ENCODE results near the gene CHST8.
A peak's percentile ranks its signal among the peaks of the same experiment; 100 is the strongest.

Gene CHST8

DNA sequence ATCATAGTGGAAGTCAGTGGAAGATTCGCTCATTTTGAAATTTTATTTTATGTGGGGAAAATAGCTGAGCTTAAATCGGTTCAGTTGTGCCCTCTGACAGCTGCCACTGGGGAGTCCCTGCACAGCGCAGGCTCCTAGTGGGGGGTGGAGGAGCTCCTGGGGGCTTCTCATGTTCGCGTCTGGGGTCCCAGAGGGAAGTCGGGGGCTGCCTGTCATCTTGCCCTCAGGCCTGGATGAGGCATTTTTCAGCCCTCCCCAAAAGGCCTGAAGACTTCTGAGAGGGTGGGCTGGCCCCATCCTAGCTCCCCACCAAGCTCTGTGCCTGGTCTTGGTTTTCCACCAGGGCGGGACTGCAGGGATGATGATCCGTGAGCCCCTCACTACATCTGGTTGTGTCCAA is 82.1 kb downstream of the CHST8 start:
- DNase-seq = no peak
- TF ChIP-seq, protein P1, sequence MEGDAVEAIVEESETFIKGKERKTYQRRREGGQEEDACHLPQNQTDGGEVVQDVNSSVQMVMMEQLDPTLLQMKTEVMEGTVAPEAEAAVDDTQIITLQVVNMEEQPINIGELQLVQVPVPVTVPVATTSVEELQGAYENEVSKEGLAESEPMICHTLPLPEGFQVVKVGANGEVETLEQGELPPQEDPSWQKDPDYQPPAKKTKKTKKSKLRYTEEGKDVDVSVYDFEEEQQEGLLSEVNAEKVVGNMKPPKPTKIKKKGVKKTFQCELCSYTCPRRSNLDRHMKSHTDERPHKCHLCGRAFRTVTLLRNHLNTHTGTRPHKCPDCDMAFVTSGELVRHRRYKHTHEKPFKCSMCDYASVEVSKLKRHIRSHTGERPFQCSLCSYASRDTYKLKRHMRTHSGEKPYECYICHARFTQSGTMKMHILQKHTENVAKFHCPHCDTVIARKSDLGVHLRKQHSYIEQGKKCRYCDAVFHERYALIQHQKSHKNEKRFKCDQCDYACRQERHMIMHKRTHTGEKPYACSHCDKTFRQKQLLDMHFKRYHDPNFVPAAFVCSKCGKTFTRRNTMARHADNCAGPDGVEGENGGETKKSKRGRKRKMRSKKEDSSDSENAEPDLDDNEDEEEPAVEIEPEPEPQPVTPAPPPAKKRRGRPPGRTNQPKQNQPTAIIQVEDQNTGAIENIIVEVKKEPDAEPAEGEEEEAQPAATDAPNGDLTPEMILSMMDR (IDR thresholded peaks at IDR 0.05; ENCODE audit: borderline replicate concordance, extremely low read depth, low read length, poor library complexity, severe bottlenecking) = no peak
- no peaks in the 10 kb centered on the region for H3K27me3 ChIP-seq (ENCODE audit: insufficient read depth, low read length, poor library complexity)
- no peak overlapping the region for H3K27ac ChIP-seq (ENCODE audit: low read length)
- H3K9ac ChIP-seq (ENCODE audit: low read depth, low read length) = no peak overlapping the region
- no peaks in the 10 kb centered on the region for H3K36me3 ChIP-seq (ENCODE audit: insufficient read depth, low read length)
- no peaks in the 10 kb centered on the region for H3K79me2 ChIP-seq (ENCODE audit: insufficient read depth, low read length)
- H4K20me1 ChIP-seq (ENCODE audit: insufficient read depth, low read length) = peaks cover 3% of the 10 kb centered on the region; the same call in 1 of the 2 replicates
- H3K4me3 ChIP-seq (ENCODE audit: low read depth in 1 of 2, low read length in 2 of 2) = no peak overlapping the region
- no peak overlapping the region for H3K4me2 ChIP-seq (ENCODE audit: insufficient read depth, low read length)
- no peak for ATAC-seq (ENCODE audit: insufficient read depth, low read depth)
- H2AFZ ChIP-seq (ENCODE audit: low read depth, low read length) = no peak overlapping the region
- H3K4me1 ChIP-seq (ENCODE audit: insufficient read depth, low read length) = no peaks in the 10 kb centered on the region
- H3K9me3 ChIP-seq (ENCODE audit: insufficient read depth, low read length, severe bottlenecking) = no peaks in the 10 kb centered on the region

DNA sequence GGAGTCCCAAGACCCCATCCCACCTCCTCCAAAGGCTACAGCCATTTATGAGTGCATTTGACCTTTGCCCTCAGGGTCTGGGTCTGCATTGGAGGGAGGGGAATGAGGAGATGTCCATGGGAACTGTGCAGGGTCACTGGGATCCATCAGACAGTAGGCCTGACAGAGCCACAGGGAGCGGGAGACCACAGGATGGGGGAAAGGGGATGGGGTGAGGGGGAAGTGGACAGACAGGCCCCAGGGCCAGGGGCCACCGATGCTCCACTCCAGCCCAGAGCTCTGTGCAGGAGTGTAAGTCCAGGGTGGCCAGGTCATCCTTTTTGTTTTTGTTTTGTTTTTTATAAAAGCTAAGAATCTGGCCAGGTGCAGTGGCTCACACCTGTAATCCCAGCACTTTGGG is 82.5 kb downstream of the CHST8 start:
- no peaks in the 10 kb centered on the region for H3K9me3 ChIP-seq (ENCODE audit: insufficient read depth, low read length, severe bottlenecking)
- TF ChIP-seq EZH2 (IDR thresholded peaks at IDR 0.05; ENCODE audit: borderline replicate concordance, low read depth, low read length, severe bottlenecking) = no peak
- TF ChIP-seq, protein P1 (IDR thresholded peaks at IDR 0.05; ENCODE audit: borderline replicate concordance, extremely low read depth, low read length, poor library complexity, severe bottlenecking) = no peak
- H2AFZ ChIP-seq (ENCODE audit: low read depth, low read length) = no peak overlapping the region
- H3K27ac ChIP-seq (ENCODE audit: low read length) = no peak overlapping the region
- DNase-seq (no peak), ATAC-seq (ENCODE audit: insufficient read depth, low read depth) (no peak)
- no peaks in the 10 kb centered on the region for H3K4me1 ChIP-seq (ENCODE audit: insufficient read depth, low read length)
- peaks cover 3% of the 10 kb centered on the region; the same call in 1 of the 2 replicates for H4K20me1 ChIP-seq (ENCODE audit: insufficient read depth, low read length)
- H3K36me3 ChIP-seq (ENCODE audit: insufficient read depth, low read length) = no peaks in the 10 kb centered on the region
- H3K4me2 ChIP-seq (ENCODE audit: insufficient read depth, low read length) = no peak overlapping the region
- no peaks in the 10 kb centered on the region for H3K27me3 ChIP-seq (ENCODE audit: insufficient read depth, low read length, poor library complexity)
- H3K4me3 ChIP-seq (ENCODE audit: low read depth in 1 of 2, low read length in 2 of 2) = no peak overlapping the region
- H3K9ac ChIP-seq (ENCODE audit: low read depth, low read length) = no peak overlapping the region
- H3K79me2 ChIP-seq (ENCODE audit: insufficient read depth, low read length) = no peaks in the 10 kb centered on the region

DNA sequence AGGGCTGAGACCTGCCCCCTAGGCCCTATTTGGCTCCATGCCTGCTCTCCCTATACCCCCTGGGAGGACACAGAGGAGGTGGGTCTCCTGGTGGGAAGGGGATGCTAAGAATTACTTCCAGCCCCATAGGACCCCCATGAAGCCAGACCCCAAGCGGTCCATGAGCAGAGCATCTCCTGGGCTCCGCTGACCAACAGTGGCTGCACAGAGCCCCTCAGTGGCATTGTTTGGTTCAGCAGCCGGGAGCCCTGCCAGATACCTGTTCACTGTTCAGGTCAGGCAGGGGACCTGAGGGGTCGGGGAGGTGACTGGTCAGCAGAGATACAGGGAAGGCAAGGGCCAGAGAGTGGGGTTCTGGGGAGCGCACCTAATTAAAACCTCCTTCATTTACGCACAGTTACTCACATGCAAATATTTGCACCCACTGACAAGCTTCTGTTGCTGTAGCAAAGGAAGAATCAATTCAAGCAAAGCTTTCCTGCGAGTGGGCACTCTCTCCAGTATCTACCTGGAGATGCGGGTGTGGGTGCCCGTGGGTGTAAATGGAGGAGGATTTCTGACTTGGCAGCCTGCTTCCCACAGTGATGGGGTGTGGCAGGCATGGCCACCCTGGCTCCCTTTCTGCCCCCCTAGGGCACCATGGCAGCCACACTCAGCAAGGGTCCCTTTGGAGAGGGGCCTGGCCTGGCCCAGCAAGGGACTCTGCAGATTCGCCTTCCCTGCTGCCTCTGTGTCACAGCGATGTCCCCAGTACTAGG is 83.5 kb downstream of the CHST8 start:
- Histone ChIP-seq H4K20me1 (ENCODE audit: insufficient read depth, low read length) (peaks cover 3% of the 10 kb centered on the region; the same call in 1 of the 2 replicates), H3K4me2 (ENCODE audit: insufficient read depth, low read length) (no peak overlapping the region), H3K9me3 (ENCODE audit: insufficient read depth, low read length, severe bottlenecking) (no peaks in the 10 kb centered on the region), H2AFZ (ENCODE audit: low read depth, low read length) (no peak overlapping the region), H3K9ac (ENCODE audit: low read depth, low read length) (no peak overlapping the region), H3K4me1 (ENCODE audit: insufficient read depth, low read length) (no peaks in the 10 kb centered on the region), H3K27me3 (ENCODE audit: insufficient read depth, low read length, poor library complexity) (no peaks in the 10 kb centered on the region), H3K36me3 (ENCODE audit: insufficient read depth, low read length) (no peaks in the 10 kb centered on the region), H3K79me2 (ENCODE audit: insufficient read depth, low read length) (no peaks in the 10 kb centered on the region), H3K4me3 (ENCODE audit: low read depth in 1 of 2, low read length in 2 of 2) (no peak overlapping the region), H3K27ac (ENCODE audit: low read length) (no peak overlapping the region)
- DNase-seq = no peak
- ATAC-seq (ENCODE audit: insufficient read depth, low read depth) = no peak
- no peak for TF ChIP-seq EZH2 (IDR thresholded peaks at IDR 0.05; ENCODE audit: borderline replicate concordance, low read depth, low read length, severe bottlenecking)
- TF ChIP-seq, protein P1 (IDR thresholded peaks at IDR 0.05; ENCODE audit: borderline replicate concordance, extremely low read depth, low read length, poor library complexity, severe bottlenecking) = peak; percentile 4
